GM06990 (cell line): ENCODE measurements around the gene CCL8.

ENCODE experiments used
- DNase-seq: peaks from one replicate; pipeline ENCODE4 v3.0.0-alpha.2; 2011; ENCODE audit not compliant: insufficient read length; ENCODE audit errors: extremely low read depth
- H3K27me3 ChIP-seq: replicated peaks from 2 replicates; pipeline ENCODE4 v1.6.0; 2011; ENCODE audit warnings: low read length; ENCODE audit not compliant: control insufficient read depth, insufficient read depth
- H3K36me3 ChIP-seq: 2 replicates; pipeline ENCODE4 v1.5.1; 2011; ENCODE audit warnings: low read length; ENCODE audit not compliant: control insufficient read depth, insufficient read depth
- H3K4me3 ChIP-seq: replicated peaks from 2 replicates; pipeline ENCODE4 v1.5.1; 2011; ENCODE audit warnings: low read depth, mild to moderate bottlenecking, control low read depth, low read length
- TF ChIP-seq, protein P1 (sequence below): IDR thresholded peaks from 2 replicates; pipeline ENCODE4 v1.5.1; 2011; ENCODE audit warnings: low read length, control low read depth, mild to moderate bottlenecking, inconsistent platforms; ENCODE audit not compliant: insufficient read depth, poor library complexity, severe bottlenecking

CCL8 gene

DNA sequence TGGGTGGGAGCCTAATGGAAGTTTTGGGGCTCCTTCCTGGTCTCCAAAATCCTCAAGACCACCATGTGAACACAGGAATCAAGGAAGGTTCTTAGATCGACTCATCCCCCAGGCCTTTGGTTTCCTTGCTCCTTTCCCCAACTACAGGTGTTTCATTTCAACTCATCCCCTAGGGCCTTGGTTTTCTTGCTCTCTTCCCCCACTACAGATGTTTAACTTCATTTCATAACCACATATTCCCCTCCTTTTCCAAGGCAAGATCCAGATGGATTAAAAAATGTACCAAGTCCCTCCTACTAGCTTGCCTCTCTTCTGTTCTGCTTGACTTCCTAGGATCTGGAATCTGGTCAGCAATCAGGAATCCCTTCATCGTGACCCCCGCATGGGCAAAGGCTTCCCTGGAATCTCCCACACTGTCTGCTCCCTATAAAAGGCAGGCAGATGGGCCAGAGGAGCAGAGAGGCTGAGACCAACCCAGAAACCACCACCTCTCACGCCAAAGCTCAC lies 33.9 kb upstream of the CCL8 start, which contains the start of gene CCL11:
Gene CCL11, plus strand, starts transcription at position 457 of the 507 bp plus-strand sequence. CDS start 67 bp downstream, outside the sequence.
- H3K4me3 ChIP-seq, result no peak within 1 kb of the TSS
- H3K36me3 ChIP-seq, result no peaks in the 10 kb centered on the region
- H3K27me3 ChIP-seq, result no peaks in the 10 kb centered on the region; the same call in 1 of the 2 replicates
- no peak for DNase-seq
- TF ChIP-seq, protein P1, sequence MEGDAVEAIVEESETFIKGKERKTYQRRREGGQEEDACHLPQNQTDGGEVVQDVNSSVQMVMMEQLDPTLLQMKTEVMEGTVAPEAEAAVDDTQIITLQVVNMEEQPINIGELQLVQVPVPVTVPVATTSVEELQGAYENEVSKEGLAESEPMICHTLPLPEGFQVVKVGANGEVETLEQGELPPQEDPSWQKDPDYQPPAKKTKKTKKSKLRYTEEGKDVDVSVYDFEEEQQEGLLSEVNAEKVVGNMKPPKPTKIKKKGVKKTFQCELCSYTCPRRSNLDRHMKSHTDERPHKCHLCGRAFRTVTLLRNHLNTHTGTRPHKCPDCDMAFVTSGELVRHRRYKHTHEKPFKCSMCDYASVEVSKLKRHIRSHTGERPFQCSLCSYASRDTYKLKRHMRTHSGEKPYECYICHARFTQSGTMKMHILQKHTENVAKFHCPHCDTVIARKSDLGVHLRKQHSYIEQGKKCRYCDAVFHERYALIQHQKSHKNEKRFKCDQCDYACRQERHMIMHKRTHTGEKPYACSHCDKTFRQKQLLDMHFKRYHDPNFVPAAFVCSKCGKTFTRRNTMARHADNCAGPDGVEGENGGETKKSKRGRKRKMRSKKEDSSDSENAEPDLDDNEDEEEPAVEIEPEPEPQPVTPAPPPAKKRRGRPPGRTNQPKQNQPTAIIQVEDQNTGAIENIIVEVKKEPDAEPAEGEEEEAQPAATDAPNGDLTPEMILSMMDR, result no peak

DNA sequence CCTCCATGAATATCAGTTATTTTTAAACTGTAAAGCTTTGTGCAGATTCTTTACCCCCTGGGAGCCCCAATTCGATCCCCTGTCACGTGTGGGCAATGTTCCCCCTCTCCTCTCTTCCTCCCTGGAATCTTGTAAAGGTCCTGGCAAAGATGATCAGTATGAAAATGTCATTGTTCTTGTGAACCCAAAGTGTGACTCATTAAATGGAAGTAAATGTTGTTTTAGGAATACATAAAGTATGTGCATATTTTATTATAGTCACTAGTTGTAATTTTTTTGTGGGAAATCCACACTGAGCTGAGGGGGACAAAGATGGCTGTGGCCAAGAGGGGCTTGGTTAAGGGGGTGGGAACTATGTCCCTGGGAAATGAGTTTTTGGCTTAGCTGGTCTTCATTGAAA lies 31.4 kb upstream of the CCL8 start:
- TF ChIP-seq, protein P1, result no peak
- H3K36me3 ChIP-seq, result no peaks in the 10 kb centered on the region
- H3K4me3 ChIP-seq, result no peak overlapping the region
- no peak for DNase-seq
- H3K27me3 ChIP-seq, result no peaks in the 10 kb centered on the region; the same call in 1 of the 2 replicates

DNA sequence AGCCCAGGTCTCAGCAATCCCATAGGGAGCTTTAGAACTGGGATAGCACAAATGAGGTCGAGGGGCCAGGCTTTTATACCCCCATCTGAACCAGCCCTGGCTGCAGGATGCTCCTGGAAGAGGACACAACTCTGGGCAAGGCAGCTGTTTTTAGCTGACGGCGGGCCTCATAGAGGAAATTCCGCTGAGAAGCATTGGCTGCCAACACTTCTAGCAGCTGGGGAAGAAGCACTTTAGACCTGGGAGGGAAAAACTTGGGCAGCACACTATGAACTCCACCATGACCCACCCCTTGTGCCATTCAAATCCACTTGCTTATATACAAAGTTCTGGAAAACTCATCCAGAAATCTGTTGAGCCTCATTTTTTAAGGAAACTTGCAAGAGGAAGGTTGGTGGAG lies 28.6 kb upstream of the CCL8 start:
- TF ChIP-seq, protein P1, result no peak
- Histone ChIP-seq H3K36me3 (no peaks in the 10 kb centered on the region), H3K4me3 (no peak overlapping the region), H3K27me3 (no peaks in the 10 kb centered on the region; the same call in 1 of the 2 replicates)
- no peak for DNase-seq

DNA sequence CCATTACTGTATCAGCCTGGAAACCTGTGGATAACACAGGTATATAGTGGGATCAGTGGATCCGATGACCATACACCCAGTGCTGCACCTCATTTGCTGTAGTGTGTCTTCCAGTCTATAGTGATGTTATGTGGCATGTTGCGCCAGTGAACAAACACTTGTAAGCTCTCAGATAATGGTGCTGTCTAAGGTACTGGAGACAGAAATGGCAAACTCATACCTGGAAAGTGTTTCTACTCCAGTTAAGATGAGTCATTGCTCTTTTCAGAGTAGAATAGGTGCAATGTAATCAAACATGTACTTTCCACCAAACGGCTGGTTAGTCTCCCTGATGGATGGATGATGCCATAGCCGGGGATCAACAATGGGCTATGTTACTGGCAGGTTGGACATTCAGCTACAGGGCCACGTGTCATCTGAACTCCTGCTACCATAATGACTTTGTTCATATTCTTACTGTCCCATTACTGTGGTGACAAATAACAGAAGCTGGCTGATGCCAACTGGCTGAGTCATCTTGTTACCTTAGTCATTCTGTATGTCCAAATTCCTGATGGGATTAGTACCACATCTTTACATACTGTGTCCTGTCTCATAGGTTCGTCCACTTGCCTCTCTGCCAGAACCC lies 27.4 kb upstream of the CCL8 start:
- Histone ChIP-seq H3K4me3 (no peak overlapping the region), H3K36me3 (no peaks in the 10 kb centered on the region), H3K27me3 (no peaks in the 10 kb centered on the region; the same call in 1 of the 2 replicates)
- TF ChIP-seq, protein P1, result no peak
- no peak for DNase-seq

DNA sequence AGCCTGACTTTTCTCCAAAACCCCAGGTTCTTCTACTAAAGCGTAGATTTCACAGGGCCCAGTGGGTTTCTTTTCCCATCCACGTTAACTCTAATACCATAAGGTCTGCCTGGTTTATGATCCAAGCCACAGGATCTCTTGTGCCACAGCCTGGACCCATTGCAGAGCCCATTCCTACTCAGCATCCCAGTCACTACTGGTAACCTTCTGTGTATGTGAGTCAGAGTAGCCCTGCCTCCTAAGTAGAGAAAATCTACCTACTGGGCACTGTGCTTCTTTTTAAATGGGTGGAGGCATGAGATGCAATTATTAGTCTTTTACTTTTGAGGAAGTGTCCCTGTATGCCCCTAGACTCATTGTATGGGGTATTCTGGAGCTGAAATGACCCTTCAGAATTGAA lies 20.2 kb upstream of the CCL8 start:
- TF ChIP-seq, protein P1, result no peak
- no peak for DNase-seq

More for the DNA sequence above, 20.2 kb upstream of the CCL8 start:
- Histone ChIP-seq H3K36me3 (no peaks in the 10 kb centered on the region), H3K27me3 (no peaks in the 10 kb centered on the region), H3K4me3 (no peak overlapping the region)
